Upper lobe of left lung (tissue), 6 donors: ENCODE measurements around the gene TCERG1L. TPM values are rescaled to one million over a fixed set of nuclear protein-coding genes. Genes with fewer than 3 reads are reported as not detected.
"Not testable (repeated sequence)": the region's sequence is repeated elsewhere in the genome, so short reads cannot be mapped to it uniquely, and the experiment has no call there.

Source experiments
- ATAC-seq, 2 donors: fragments of 200-7000 bp; cut with Tn5 transposase; one replicate each; pipeline ENCODE4 v1.9.1; 2022; ENCODE audit warnings: mild to moderate bottlenecking in 2 of 2, moderate library complexity in 2 of 2; ENCODE audit not compliant: low FRiP score in 2 of 2
- DNase-seq, 2 donors: peaks; one replicate each; pipeline ENCODE4 v3.0.0-alpha.2; 2019 to 2020
- H3K27ac ChIP-seq, 4 donors: fragments of 200-600 bp; sonication (generic); one replicate each; pipeline ENCODE4 v1.5.1; 2016 to 2019
- H3K27me3 ChIP-seq, 4 donors: fragments of 200-600 bp; sonication (generic); one replicate each; pipeline ENCODE4 v1.5.1; 2017 to 2019
- H3K36me3 ChIP-seq, 4 donors: fragments of 200-600 bp; sonication (generic); one replicate each; pipeline ENCODE4 v1.5.1; 2016 to 2019
- H3K4me1 ChIP-seq, 4 donors: fragments of 200-600 bp; sonication (generic); one replicate each; pipeline ENCODE4 v1.5.1; 2018 to 2019
- H3K4me3 ChIP-seq, 4 donors: fragments of 200-600 bp; sonication (generic); one replicate each; pipeline ENCODE4 v1.5.1; 2017 to 2019; ENCODE audit warnings: mild to moderate bottlenecking in 2 of 4, moderate library complexity in 1 of 4
- H3K9me3 ChIP-seq, 4 donors: fragments of 200-600 bp; sonication (generic); one replicate each; pipeline ENCODE4 v1.5.1; 2018 to 2019
- EP300 ChIP-seq, 4 donors: sonication (generic); formaldehyde crosslinking; IDR thresholded peaks; one replicate each; pipeline ENCODE4 v1.5.1; 2017; ENCODE audit warnings: antibody characterized with exemption in 4 of 4, control low read depth in 2 of 4
- POLR2A ChIP-seq, 4 donors: fragments of 450-650 bp; IDR thresholded peaks; one replicate each; pipeline ENCODE4 v1.5.1; 2016 to 2017; ENCODE audit warnings: antibody characterized with exemption in 4 of 4, mild to moderate bottlenecking in 2 of 4
- POLR2AphosphoS5 ChIP-seq, 2 donors: sonication (generic); formaldehyde crosslinking; IDR thresholded peaks; one replicate each; pipeline ENCODE4 v1.5.1; 2017; ENCODE audit warnings: antibody characterized with exemption in 2 of 2
- WGBS, 2 donors: methylation state at CpG; one replicate each; pipeline ENCODE4 v1.1.5; 2017 to 2018; 5-methylcytosine and 5-hydroxymethylcytosine counted together
- total RNA-seq, 6 donors: library from RNA; depleted of rRNA in 4 of 6; stranded (reverse); fragments of >200 nt in 4 of 6; gene quantifications; one replicate each; pipeline versions ENCODE4 v1.1.0 to v1.2.1, GENCODE V29; 2016 to 2021
- TF ChIP-seq, protein P1 (sequence below), 6 experiments: fragments of 450-650 bp in 4 of 6; fragments of 200-600 bp in 2 of 6; sonication (generic) in 2 of 6; IDR thresholded peaks; one replicate each; pipeline ENCODE4 v1.5.1; 2016 to 2019; ENCODE audit warnings: antibody characterized with exemption in 6 of 6
- donor health status: DM: no; HTN: no; CAD: no; lungs with moderate emphysema.
- donor health status: DM: no; HTN: yes; CAD: no; lungs with severe emphysema.

Gene TCERG1L
- total RNA-seq, 6 donors from 2014 or later = 0.10 TPM; not detected in 5

DNA sequence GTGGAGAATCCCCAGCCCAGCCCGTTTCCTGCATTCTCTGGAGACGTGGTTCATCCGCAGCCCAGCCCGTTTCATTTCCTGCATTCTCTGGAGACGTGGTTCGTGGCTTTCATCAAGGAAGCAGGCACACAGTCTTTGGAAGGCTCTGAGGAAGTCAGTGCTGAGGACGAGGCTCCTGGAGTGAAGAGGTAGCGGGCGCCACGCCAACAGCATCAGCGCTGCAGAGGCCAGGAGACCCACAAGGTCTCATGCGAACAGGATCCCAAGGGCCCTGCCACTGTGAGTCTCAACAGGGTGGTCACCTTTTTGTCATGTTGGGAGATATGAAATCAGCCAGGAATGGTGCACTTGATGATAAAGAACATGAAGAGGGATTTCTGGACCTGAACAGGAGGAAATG, 12.4 kb upstream of the TCERG1L start:
- Histone ChIP-seq H3K27me3 (peaks cover 0 to 4% (median 0%) of the 10 kb centered on the region in 4 donors), H3K9me3 (no peaks in the 10 kb centered on the region), H3K4me3 (no peak overlapping the region), H3K27ac (no peak overlapping the region), H3K4me1 (no peaks in the 10 kb centered on the region), H3K36me3 (no peaks in the 10 kb centered on the region)
- 45% methylated on average over 10 to 12 of the region's 12 CpGs for WGBS, 2 donors
- DNase-seq (peak in 1 of 2 donors; percentile 47), ATAC-seq (no peak)
- TF ChIP-seq, protein P1, sequence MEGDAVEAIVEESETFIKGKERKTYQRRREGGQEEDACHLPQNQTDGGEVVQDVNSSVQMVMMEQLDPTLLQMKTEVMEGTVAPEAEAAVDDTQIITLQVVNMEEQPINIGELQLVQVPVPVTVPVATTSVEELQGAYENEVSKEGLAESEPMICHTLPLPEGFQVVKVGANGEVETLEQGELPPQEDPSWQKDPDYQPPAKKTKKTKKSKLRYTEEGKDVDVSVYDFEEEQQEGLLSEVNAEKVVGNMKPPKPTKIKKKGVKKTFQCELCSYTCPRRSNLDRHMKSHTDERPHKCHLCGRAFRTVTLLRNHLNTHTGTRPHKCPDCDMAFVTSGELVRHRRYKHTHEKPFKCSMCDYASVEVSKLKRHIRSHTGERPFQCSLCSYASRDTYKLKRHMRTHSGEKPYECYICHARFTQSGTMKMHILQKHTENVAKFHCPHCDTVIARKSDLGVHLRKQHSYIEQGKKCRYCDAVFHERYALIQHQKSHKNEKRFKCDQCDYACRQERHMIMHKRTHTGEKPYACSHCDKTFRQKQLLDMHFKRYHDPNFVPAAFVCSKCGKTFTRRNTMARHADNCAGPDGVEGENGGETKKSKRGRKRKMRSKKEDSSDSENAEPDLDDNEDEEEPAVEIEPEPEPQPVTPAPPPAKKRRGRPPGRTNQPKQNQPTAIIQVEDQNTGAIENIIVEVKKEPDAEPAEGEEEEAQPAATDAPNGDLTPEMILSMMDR (IDR thresholded peaks at IDR 0.05) = no peak
- TF ChIP-seq EP300 (IDR thresholded peaks at IDR 0.05) = no peak
- TF ChIP-seq POLR2A (IDR thresholded peaks at IDR 0.05) = no peak
- no peak for TF ChIP-seq POLR2AphosphoS5 (IDR thresholded peaks at IDR 0.05)

GRCh38 chr10:131323025-131323424, 11.5 kb upstream of the TCERG1L start:
- H3K36me3 ChIP-seq = no peaks in the 10 kb centered on the region
- H3K4me3 ChIP-seq = no peak overlapping the region
- H3K4me1 ChIP-seq = no peaks in the 10 kb centered on the region
- no peak for ATAC-seq
- peaks cover 0 to 4% (median 0%) of the 10 kb centered on the region in 4 donors for H3K27me3 ChIP-seq
- no peak for DNase-seq
- H3K9me3 ChIP-seq = no peaks in the 10 kb centered on the region
- TF ChIP-seq, protein P1 (IDR thresholded peaks at IDR 0.05) = no peak
- TF ChIP-seq POLR2AphosphoS5 (IDR thresholded peaks at IDR 0.05) (no peak), EP300 (IDR thresholded peaks at IDR 0.05) (no peak), POLR2A (IDR thresholded peaks at IDR 0.05) (no peak)
- no peak overlapping the region for H3K27ac ChIP-seq
- 52 to 73% methylated on average over 2 of the region's 2 CpGs for WGBS, 2 donors

- not testable (repeated sequence) for H3K27me3 ChIP-seq, H3K36me3 ChIP-seq, H3K4me3 ChIP-seq, H3K4me1 ChIP-seq, H3K27ac ChIP-seq, H3K9me3 ChIP-seq, ATAC-seq
- DNase-seq = peak in 1 of 2 donors; percentile 51
- 85 to 89% methylated on average over 17 to 18 of the region's 19 CpGs for WGBS, 2 donors
These were observed 11.1 kb upstream of the TCERG1L start for GRCh38 chr10:131322575-131322974.

DNA sequence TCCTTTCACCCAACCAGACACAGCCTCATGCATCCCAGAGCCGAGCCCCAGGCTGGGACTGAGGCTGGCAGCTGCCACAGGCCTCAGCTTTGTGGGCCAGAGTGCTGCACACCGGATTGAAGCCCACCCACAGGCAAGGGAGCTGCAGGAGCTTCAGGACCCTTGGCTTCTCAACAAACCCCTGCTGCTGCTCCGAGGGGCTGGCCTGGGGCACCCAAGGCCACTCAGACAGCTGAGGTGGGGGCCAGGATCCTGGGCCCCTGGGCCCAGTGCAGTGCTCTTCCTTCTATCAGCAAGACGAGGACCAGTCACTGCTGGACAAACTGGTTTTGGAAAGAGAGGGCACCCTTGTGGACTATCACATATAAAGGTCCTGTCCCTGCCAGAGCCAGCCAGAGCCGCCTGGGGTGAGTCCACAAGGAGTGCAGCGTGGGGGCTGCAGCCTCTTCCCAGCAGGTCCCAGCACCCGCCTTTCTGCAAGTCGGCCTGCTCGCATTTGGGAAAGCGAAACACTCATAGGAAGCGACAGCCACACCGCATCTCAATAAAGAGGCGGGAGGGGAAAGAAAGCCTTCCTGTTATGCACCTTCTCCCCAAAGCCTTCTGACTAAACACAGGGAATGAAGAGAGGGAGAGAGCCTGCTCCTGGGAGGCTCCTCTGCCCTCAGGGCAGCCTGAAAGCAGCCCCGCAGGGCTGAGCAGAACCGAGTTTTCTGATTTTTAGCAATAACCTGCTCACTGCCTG, 9.5 kb upstream of the TCERG1L start:
- WGBS, 2 donors = 38 to 51% methylated on average over 12 to 15 of the region's 15 CpGs
- no peak overlapping the region for H3K27ac ChIP-seq
- H3K4me1 ChIP-seq = no peaks in the 10 kb centered on the region
- ATAC-seq = no peak
- H3K4me3 ChIP-seq = no peak overlapping the region
- DNase-seq = peak in 1 of 2 donors; percentile 46
- H3K27me3 ChIP-seq = peaks cover 0 to 4% (median 0%) of the 10 kb centered on the region in 4 donors
- H3K9me3 ChIP-seq = no peaks in the 10 kb centered on the region
- no peaks in the 10 kb centered on the region for H3K36me3 ChIP-seq
- TF ChIP-seq POLR2AphosphoS5 (IDR thresholded peaks at IDR 0.05) (no peak), EP300 (IDR thresholded peaks at IDR 0.05) (no peak), POLR2A (IDR thresholded peaks at IDR 0.05) (no peak)
- TF ChIP-seq, protein P1 (IDR thresholded peaks at IDR 0.05) = no peak

GRCh38 chr10:131318814-131319213, 7.3 kb upstream of the TCERG1L start:
- peaks cover 0 to 4% (median 0%) of the 10 kb centered on the region in 4 donors for H3K27me3 ChIP-seq
- no peak for ATAC-seq
- H3K36me3 ChIP-seq = no peaks in the 10 kb centered on the region
- TF ChIP-seq POLR2A (IDR thresholded peaks at IDR 0.05) = no peak
- no peak for TF ChIP-seq POLR2AphosphoS5 (IDR thresholded peaks at IDR 0.05)
- TF ChIP-seq, protein P1 (IDR thresholded peaks at IDR 0.05) = no peak
- TF ChIP-seq EP300 (IDR thresholded peaks at IDR 0.05) = no peak
- no peak overlapping the region for H3K27ac ChIP-seq
- H3K9me3 ChIP-seq = no peaks in the 10 kb centered on the region
- H3K4me1 ChIP-seq = no peaks in the 10 kb centered on the region
- peak in 1 of 2 donors; percentile 6 for DNase-seq
- no peak overlapping the region for H3K4me3 ChIP-seq
- 82 to 87% methylated on average over 4 to 8 of the region's 8 CpGs for WGBS, 2 donors
